Measurements from ENCODE around the gene ITPK1. TPM values are rescaled to one million over a fixed set of nuclear protein-coding genes. Genes with fewer than 3 reads are reported as not detected.

The ITPK1 gene
- total RNA-seq, 1 experiment from 2014 or later, result 25.9 TPM

- intact Hi-C loops (cut with micrococcal nuclease; ENCODE audit: unreplicated experiment), result no loop called here
- Histone ChIP-seq H3K27ac (ENCODE audit: low read length) (no peak overlapping the region), H3K9me3 (ENCODE audit: control insufficient read depth, insufficient read depth, low read depth, low read length) (no peaks in the 10 kb centered on the region), H3K36me3 (ENCODE audit: control insufficient read depth, insufficient read depth, low read length) (no peaks in the 10 kb centered on the region), H3K4me3 (ENCODE audit: low read depth in 2 of 2, low read length in 2 of 2) (no peak overlapping the region), H3K4me1 (ENCODE audit: control insufficient read depth, insufficient read depth, low read length) (no peaks in the 10 kb centered on the region), H3K27me3 (ENCODE audit: control insufficient read depth, insufficient read depth, low read length) (no peaks in the 10 kb centered on the region)
- ChIA-PET CTCF (interaction anchor here (0.8 kb wide), 1 partner anchor 52 kb away, joined by 3 read pairs; no protein-coding TSS in a partner anchor), POLR2A (no interaction called here)
- DNase-seq (ENCODE audit: low read depth, low spot score) (no peak), ATAC-seq (no peak)
- BruUV-seq (replicated peaks), result no TSS peak
- in situ Hi-C loops (cut with HindIII; ENCODE audit: low pct_unique_long_range_greater_than_20kb, low sequenced_read_pairs), result no loop called here
- TF ChIP-seq TCF7L2 (IDR thresholded peaks at IDR 0.05; ENCODE audit: low read depth, low read length) (no peak), CTCF (IDR thresholded peaks at IDR 0.05) (no peak), SIN3A (IDR thresholded peaks at IDR 0.05; ENCODE audit: borderline replicate concordance, insufficient read depth, low read depth, low read length) (no peak)
- TF ChIP-seq, protein P1, sequence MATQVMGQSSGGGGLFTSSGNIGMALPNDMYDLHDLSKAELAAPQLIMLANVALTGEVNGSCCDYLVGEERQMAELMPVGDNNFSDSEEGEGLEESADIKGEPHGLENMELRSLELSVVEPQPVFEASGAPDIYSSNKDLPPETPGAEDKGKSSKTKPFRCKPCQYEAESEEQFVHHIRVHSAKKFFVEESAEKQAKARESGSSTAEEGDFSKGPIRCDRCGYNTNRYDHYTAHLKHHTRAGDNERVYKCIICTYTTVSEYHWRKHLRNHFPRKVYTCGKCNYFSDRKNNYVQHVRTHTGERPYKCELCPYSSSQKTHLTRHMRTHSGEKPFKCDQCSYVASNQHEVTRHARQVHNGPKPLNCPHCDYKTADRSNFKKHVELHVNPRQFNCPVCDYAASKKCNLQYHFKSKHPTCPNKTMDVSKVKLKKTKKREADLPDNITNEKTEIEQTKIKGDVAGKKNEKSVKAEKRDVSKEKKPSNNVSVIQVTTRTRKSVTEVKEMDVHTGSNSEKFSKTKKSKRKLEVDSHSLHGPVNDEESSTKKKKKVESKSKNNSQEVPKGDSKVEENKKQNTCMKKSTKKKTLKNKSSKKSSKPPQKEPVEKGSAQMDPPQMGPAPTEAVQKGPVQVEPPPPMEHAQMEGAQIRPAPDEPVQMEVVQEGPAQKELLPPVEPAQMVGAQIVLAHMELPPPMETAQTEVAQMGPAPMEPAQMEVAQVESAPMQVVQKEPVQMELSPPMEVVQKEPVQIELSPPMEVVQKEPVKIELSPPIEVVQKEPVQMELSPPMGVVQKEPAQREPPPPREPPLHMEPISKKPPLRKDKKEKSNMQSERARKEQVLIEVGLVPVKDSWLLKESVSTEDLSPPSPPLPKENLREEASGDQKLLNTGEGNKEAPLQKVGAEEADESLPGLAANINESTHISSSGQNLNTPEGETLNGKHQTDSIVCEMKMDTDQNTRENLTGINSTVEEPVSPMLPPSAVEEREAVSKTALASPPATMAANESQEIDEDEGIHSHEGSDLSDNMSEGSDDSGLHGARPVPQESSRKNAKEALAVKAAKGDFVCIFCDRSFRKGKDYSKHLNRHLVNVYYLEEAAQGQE (IDR thresholded peaks at IDR 0.05; ENCODE audit: insufficient read depth in 1 of 2, low read depth in 2 of 2, low read length in 1 of 2), result no peak
These were observed 111.0 kb downstream of the ITPK1 start for GRCh38 chr14:93004699-93005082.

- intact Hi-C loops (cut with micrococcal nuclease; ENCODE audit: unreplicated experiment), result no loop called here
- Histone ChIP-seq H3K4me3 (ENCODE audit: low read depth in 2 of 2, low read length in 2 of 2) (no peak overlapping the region), H3K4me1 (ENCODE audit: control insufficient read depth, insufficient read depth, low read length) (no peaks in the 10 kb centered on the region), H3K36me3 (ENCODE audit: control insufficient read depth, insufficient read depth, low read length) (no peaks in the 10 kb centered on the region), H3K27me3 (ENCODE audit: control insufficient read depth, insufficient read depth, low read length) (no peaks in the 10 kb centered on the region), H3K9me3 (ENCODE audit: control insufficient read depth, insufficient read depth, low read depth, low read length) (no peaks in the 10 kb centered on the region), H3K27ac (ENCODE audit: low read length) (no peak overlapping the region)
- POLR2A ChIA-PET, result no interaction called here
- in situ Hi-C loops (cut with HindIII; ENCODE audit: low pct_unique_long_range_greater_than_20kb, low sequenced_read_pairs), result no loop called here
- CTCF ChIA-PET, result no interaction called here
- no TSS peak for BruUV-seq (replicated peaks)
- DNase-seq (ENCODE audit: low read depth, low spot score) (no peak), ATAC-seq (no peak)
- TF ChIP-seq CTCF (IDR thresholded peaks at IDR 0.05) (no peak), POLR2AphosphoS5 (IDR thresholded peaks at IDR 0.05; ENCODE audit: low read depth, low read length) (no peak), TCF7L2 (IDR thresholded peaks at IDR 0.05; ENCODE audit: low read depth, low read length) (no peak), SIN3A (IDR thresholded peaks at IDR 0.05; ENCODE audit: borderline replicate concordance, insufficient read depth, low read depth, low read length) (no peak)
- TF ChIP-seq, protein P1 (IDR thresholded peaks at IDR 0.05; ENCODE audit: insufficient read depth in 1 of 2, low read depth in 2 of 2, low read length in 1 of 2), result no peak
These were observed 111.6 kb downstream of the ITPK1 start for GRCh38 chr14:93003945-93004698.

Measured in Panc1 (cell line).